SH-SY5Y (cell line): ENCODE data around the gene SOS1.
A peak's percentile ranks its signal among the peaks of the same experiment; 100 is the strongest.

Source experiments
- GATA2 ChIP-seq: IDR thresholded peaks from 2 replicates; pipeline ENCODE4 v1.6.1; 2011; ENCODE audit warnings: mild to moderate bottlenecking, low read depth, low read length
- GATA3 ChIP-seq: IDR thresholded peaks from 2 replicates; pipeline ENCODE4 v1.6.1; 2011; ENCODE audit warnings: low read depth, mild to moderate bottlenecking, low read length, moderate library complexity

The SOS1 gene

GRCh38 chr2:39141334-39142271, 20.8 kb upstream of the SOS1 start:
- TF ChIP-seq GATA3: no peak
- no peak for TF ChIP-seq GATA2

- TF ChIP-seq GATA2 (no peak), GATA3 (no peak)
These were observed 19.5 kb upstream of the SOS1 start for GRCh38 chr2:39140322-39140847.

- TF ChIP-seq GATA2 (no peak), GATA3 (0 out of 2 replicates have a peak, but pooled peaks have one; percentile 33)
These were observed 18.8 kb upstream of the SOS1 start for GRCh38 chr2:39139511-39140237.

GRCh38 chr2:39138837-39139211, 18.0 kb upstream of the SOS1 start:
- TF ChIP-seq GATA2 (no peak), GATA3 (no peak)

GRCh38 chr2:39136799-39137198, 15.9 kb upstream of the SOS1 start:
- no peak for TF ChIP-seq GATA2
- no peak for TF ChIP-seq GATA3

GRCh38 chr2:39135690-39136259, 14.9 kb upstream of the SOS1 start:
- TF ChIP-seq GATA3 (no peak), GATA2 (no peak)

- TF ChIP-seq GATA3: no peak
These were observed 12.5 kb upstream of the SOS1 start for GRCh38 chr2:39133215-39133851.

- TF ChIP-seq GATA3: no peak
- TF ChIP-seq GATA2: no peak
These were observed 8.1 kb upstream of the SOS1 start for GRCh38 chr2:39128919-39129391.

- peak; percentile 90 for TF ChIP-seq GATA2
- TF ChIP-seq GATA3: peak; percentile 40; the same call in 1 of the 2 replicates
These were observed 7.1 kb upstream of the SOS1 start for GRCh38 chr2:39127973-39128372.

GRCh38 chr2:39124746-39125057, 3.9 kb upstream of the SOS1 start:
- no peak for TF ChIP-seq GATA3
- TF ChIP-seq GATA2: 0 out of 2 replicates have a peak, but pooled peaks have one; percentile 28

GRCh38 chr2:39124000-39124745, 3.3 kb upstream of the SOS1 start:
- TF ChIP-seq GATA2 (no peak; the same call in 1 of the 2 replicates), GATA3 (no peak)

GRCh38 chr2:39123436-39123999, 2.7 kb upstream of the SOS1 start:
- TF ChIP-seq GATA3 (no peak), GATA2 (no peak)

- TF ChIP-seq GATA3: no peak
- TF ChIP-seq GATA2: no peak
These were observed 742 bp upstream of the SOS1 start for GRCh38 chr2:39121523-39122063.

- TF ChIP-seq GATA2: no peak
These were observed 405 bp downstream of the SOS1 start for GRCh38 chr2:39120521-39120770.
